T follicular helper cell (primary cell): ENCODE measurements around the gene DHX36.

ENCODE experiments used
- DNase-seq: peaks from one replicate; pipeline ENCODE4 v3.0.0-alpha.2; 2020; ENCODE audit warnings: low read depth
- total RNA-seq, 2 experiments: gene quantifications; one replicate each; lab custom pipeline; 2026; lab: John Stamatoyannopoulos, UW

The DHX36 gene
- total RNA-seq: 107 to 127 reads per million in 2 experiments

- DNase-seq: peak; percentile 85
Observed at GRCh38 chr3:154323891-154324738, at the start of gene DHX36. TSS of gene DHX36 (minus strand) at chr3:154324487. CDS start at chr3:154324416, 71 bp downstream.

GRCh38 chr3:154367221-154367620, 42.9 kb upstream of the DHX36 start:
- DNase-seq: no peak

- DNase-seq: no peak
Observed at GRCh38 chr3:154364849-154365248, 40.6 kb upstream of the DHX36 start.

GRCh38 chr3:154361099-154361498, 36.8 kb upstream of the DHX36 start:
- DNase-seq: no peak

GRCh38 chr3:154356009-154356408, 31.7 kb upstream of the DHX36 start:
- no peak for DNase-seq

- DNase-seq: no peak
Observed at GRCh38 chr3:154349223-154349622, 24.9 kb upstream of the DHX36 start.

GRCh38 chr3:154345422-154346122, 21.3 kb upstream of the DHX36 start:
- DNase-seq: no peak

GRCh38 chr3:154338570-154338969, 14.3 kb upstream of the DHX36 start:
- no peak for DNase-seq

GRCh38 chr3:154338008-154338407, 13.7 kb upstream of the DHX36 start:
- no peak for DNase-seq

- DNase-seq: no peak
Observed at GRCh38 chr3:154334973-154335420, 10.7 kb upstream of the DHX36 start.

- no peak for DNase-seq
Observed at GRCh38 chr3:154327871-154328270, 3.6 kb upstream of the DHX36 start.

- DNase-seq: no peak
Observed at GRCh38 chr3:154324919-154325318, 632 bp upstream of the DHX36 start.

GRCh38 chr3:154316974-154317767, 7.1 kb downstream of the DHX36 start:
- DNase-seq: no peak

GRCh38 chr3:154314152-154314551, 10.1 kb downstream of the DHX36 start:
- DNase-seq: no peak

- DNase-seq: no peak
Observed at GRCh38 chr3:154310840-154311239, 13.4 kb downstream of the DHX36 start.

GRCh38 chr3:154307363-154307762, 16.9 kb downstream of the DHX36 start:
- no peak for DNase-seq

GRCh38 chr3:154304936-154305335, 19.4 kb downstream of the DHX36 start:
- no peak for DNase-seq

GRCh38 chr3:154304116-154304786, 20.0 kb downstream of the DHX36 start:
- DNase-seq: no peak

GRCh38 chr3:154301561-154301960, 22.7 kb downstream of the DHX36 start:
- no peak for DNase-seq

- DNase-seq: no peak
Observed at GRCh38 chr3:154294016-154294415, 30.3 kb downstream of the DHX36 start.

- DNase-seq: no peak
Observed at GRCh38 chr3:154290187-154290586, 34.1 kb downstream of the DHX36 start.

- no peak for DNase-seq
Observed at GRCh38 chr3:154285221-154285620, 39.1 kb downstream of the DHX36 start.
